Stimulated activated CD8-positive, alpha-beta memory T cell treated with anti-CD3 and anti-CD28 coated beads, Interleukin-7, amount 100 ng/mL, for 1 hour (primary cell): ENCODE data around the gene RMND5A.

Source experiments
- DNase-seq, 2 donors: peaks; one replicate each; pipeline ENCODE4 v3.0.0-alpha.2; 2020; ENCODE audit warnings: low read depth in 2 of 2

The RMND5A gene

GRCh38 chr2:86791573-86791972 lies 71.5 kb downstream of the RMND5A start:
- no peak for DNase-seq

GRCh38 chr2:86793752-86794151 lies 73.7 kb downstream of the RMND5A start:
- no peak for DNase-seq

- no peak for DNase-seq
Observed at GRCh38 chr2:86794861-86795260, 74.8 kb downstream of the RMND5A start.

GRCh38 chr2:86800856-86801567 lies 80.9 kb downstream of the RMND5A start:
- DNase-seq = no peak

GRCh38 chr2:86806059-86806857 lies 86.2 kb downstream of the RMND5A start:
- DNase-seq = no peak

GRCh38 chr2:86807133-86807467 lies 87.0 kb downstream of the RMND5A start:
- no peak for DNase-seq

GRCh38 chr2:86807468-86808275 lies 87.6 kb downstream of the RMND5A start:
- no peak for DNase-seq

- peak; percentile 92 to 96 for DNase-seq
Observed at GRCh38 chr2:86808315-86809161, 88.4 kb downstream of the RMND5A start.

- DNase-seq = no peak
Observed at GRCh38 chr2:86809481-86810121, 89.5 kb downstream of the RMND5A start.

- DNase-seq = no peak
Observed at GRCh38 chr2:86815611-86816010, 95.5 kb downstream of the RMND5A start.

- DNase-seq = no peak
Observed at GRCh38 chr2:86818114-86818801, 98.2 kb downstream of the RMND5A start.

- no peak for DNase-seq
Observed at GRCh38 chr2:86818957-86819356, 98.9 kb downstream of the RMND5A start.

- no peak for DNase-seq
Observed at GRCh38 chr2:86821306-86821705, 101.2 kb downstream of the RMND5A start.

- no peak for DNase-seq
Observed at GRCh38 chr2:86821842-86822241, 101.8 kb downstream of the RMND5A start.

- DNase-seq = no peak
Observed at GRCh38 chr2:86822668-86823345, 102.7 kb downstream of the RMND5A start.

- DNase-seq = no peak
Observed at GRCh38 chr2:86825036-86825692, 105.1 kb downstream of the RMND5A start.

- DNase-seq = no peak
Observed at GRCh38 chr2:86825693-86826381, 105.7 kb downstream of the RMND5A start.

GRCh38 chr2:86826951-86827350 lies 106.9 kb downstream of the RMND5A start:
- no peak for DNase-seq
